K562 (cell line): ENCODE data around the gene LYPLA2. TPM values are rescaled to one million over a fixed set of nuclear protein-coding genes. Genes with fewer than 3 reads are reported as not detected.

Experiments used
- ADNP ChIP-seq: fragments of 200-800 bp; sonication (Bioruptor generic); IDR thresholded peaks from 2 replicates; pipeline ENCODE4 v1.6.1; 2016; ENCODE audit warnings: missing genetic modification characterization, missing compliant biosample characterization
- ASH1L ChIP-seq: fragments of 450-650 bp; IDR thresholded peaks from 2 replicates; pipeline ENCODE4 v1.6.1; 2018; ENCODE audit warnings: borderline replicate concordance, mild to moderate bottlenecking, low read depth; ENCODE audit not compliant: partially characterized antibody
- CAMTA2 ChIP-seq: fragments of 250-450 bp; sonication (Bioruptor Pico); conservative IDR thresholded peaks from 2 replicates; pipeline ENCODE4 v1.5.1; 2022
- polyA plus RNA-seq, 8 experiments: library from polyadenylated mRNA; depleted of rRNA in 4 of 8; stranded (reverse) in 5 of 8; unstranded in 3 of 8; fragments of >200 nt; fragmentation: Nextera tagmentation in 2 of 8; fragmentation: Illumina TruSeq in 1 of 8; extraction: Ambion mirVana in 2 of 8; extraction: Trizol in 1 of 8; gene quantifications; 2 replicates each; pipeline versions ENCODE4 v1.2.1 to v1.2.3, GENCODE V29; 2011 to 2014; ENCODE audit warnings: inconsistent platforms in 1 of 8, missing spikeins in 1 of 8
- total RNA-seq, 7 experiments: library from RNA; depleted of rRNA in 6 of 7; stranded (reverse); fragments of >200 nt in 6 of 7; fragmentation: Illumina TruSeq in 2 of 7; extraction: Trizol in 2 of 7; gene quantifications; 2 replicates each; pipeline versions ENCODE4 v1.2.1 to v1.2.3, GENCODE V29; 2011 to 2021; ENCODE audit warnings: low replicate concordance in 1 of 7
- TF ChIP-seq, protein P1 (sequence below): sonication (generic); formaldehyde crosslinking; IDR thresholded peaks from 2 replicates; pipeline ENCODE4 v1.8.0; 2022; ENCODE audit warnings: missing genetic modification reagents, mild to moderate bottlenecking, moderate library complexity, borderline replicate concordance
- TF ChIP-seq, protein P2 (sequence below): IDR thresholded peaks from 2 replicates; pipeline ENCODE4 v1.6.1; 2012; ENCODE audit warnings: low read depth, low read length, improper control_type of control experiment, borderline replicate concordance
- TF ChIP-seq, protein P3 (sequence below): fragments of 250-450 bp; sonication (Bioruptor Pico); IDR thresholded peaks from 2 replicates; pipeline ENCODE4 v1.5.0; 2022; ENCODE audit warnings: mild to moderate bottlenecking

The LYPLA2 gene
- total and polyA plus RNA-seq, 9 of the 15 experiments (the other 6 are each of a cell fraction or from before 2014, with no cell fraction given), result 3.9 to 128 (median 60.1) TPM

DNA sequence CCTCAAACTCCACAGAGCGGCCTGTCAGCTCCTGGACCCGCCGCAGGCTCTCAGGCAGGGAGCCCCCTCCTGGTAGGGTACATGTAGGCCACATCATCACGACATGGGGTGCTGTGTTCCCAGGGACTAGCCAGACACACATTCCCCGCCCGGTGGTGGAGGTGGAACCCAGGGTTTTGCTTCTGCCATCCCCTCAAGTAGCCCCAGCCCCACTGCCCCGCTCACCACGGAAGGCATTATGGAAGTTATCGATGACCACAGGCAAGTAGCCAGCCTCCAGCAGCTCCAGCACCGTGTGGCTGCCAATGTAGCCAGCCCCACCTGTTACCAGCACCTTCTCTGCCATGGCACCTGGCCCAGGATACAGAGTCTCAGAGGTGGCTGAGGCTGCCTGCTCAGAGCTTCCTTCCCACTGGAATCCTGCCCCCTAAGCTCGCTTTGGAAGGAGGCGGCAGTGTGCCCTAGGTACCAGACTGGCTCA lies 7.8 kb downstream of the LYPLA2 start (continued):
- TF ChIP-seq, protein P1, sequence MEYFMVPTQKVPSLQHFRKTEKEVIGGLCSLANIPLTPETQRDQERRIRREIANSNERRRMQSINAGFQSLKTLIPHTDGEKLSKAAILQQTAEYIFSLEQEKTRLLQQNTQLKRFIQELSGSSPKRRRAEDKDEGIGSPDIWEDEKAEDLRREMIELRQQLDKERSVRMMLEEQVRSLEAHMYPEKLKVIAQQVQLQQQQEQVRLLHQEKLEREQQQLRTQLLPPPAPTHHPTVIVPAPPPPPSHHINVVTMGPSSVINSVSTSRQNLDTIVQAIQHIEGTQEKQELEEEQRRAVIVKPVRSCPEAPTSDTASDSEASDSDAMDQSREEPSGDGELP (CRISPR knock-in tag), result 0 out of 2 replicates have a peak, but pooled peaks have one; percentile 46
- no peak for TF ChIP-seq ADNP
- no peak for TF ChIP-seq CAMTA2 (CRISPR knock-in tag)
- TF ChIP-seq, protein P2, sequence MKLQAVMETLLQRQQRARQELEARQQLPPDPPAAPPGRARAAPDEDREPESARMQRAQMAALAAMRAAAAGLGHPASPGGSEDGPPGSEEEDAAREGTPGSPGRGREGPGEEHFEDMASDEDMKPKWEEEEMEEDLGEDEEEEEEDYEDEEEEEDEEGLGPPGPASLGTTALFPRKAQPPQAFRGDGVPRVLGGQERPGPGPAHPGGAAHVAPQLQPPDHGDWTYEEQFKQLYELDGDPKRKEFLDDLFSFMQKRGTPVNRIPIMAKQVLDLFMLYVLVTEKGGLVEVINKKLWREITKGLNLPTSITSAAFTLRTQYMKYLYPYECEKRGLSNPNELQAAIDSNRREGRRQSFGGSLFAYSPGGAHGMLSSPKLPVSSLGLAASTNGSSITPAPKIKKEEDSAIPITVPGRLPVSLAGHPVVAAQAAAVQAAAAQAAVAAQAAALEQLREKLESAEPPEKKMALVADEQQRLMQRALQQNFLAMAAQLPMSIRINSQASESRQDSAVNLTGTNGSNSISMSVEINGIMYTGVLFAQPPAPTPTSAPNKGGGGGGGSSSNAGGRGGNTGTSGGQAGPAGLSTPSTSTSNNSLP, result no peak
- TF ChIP-seq, protein P3, sequence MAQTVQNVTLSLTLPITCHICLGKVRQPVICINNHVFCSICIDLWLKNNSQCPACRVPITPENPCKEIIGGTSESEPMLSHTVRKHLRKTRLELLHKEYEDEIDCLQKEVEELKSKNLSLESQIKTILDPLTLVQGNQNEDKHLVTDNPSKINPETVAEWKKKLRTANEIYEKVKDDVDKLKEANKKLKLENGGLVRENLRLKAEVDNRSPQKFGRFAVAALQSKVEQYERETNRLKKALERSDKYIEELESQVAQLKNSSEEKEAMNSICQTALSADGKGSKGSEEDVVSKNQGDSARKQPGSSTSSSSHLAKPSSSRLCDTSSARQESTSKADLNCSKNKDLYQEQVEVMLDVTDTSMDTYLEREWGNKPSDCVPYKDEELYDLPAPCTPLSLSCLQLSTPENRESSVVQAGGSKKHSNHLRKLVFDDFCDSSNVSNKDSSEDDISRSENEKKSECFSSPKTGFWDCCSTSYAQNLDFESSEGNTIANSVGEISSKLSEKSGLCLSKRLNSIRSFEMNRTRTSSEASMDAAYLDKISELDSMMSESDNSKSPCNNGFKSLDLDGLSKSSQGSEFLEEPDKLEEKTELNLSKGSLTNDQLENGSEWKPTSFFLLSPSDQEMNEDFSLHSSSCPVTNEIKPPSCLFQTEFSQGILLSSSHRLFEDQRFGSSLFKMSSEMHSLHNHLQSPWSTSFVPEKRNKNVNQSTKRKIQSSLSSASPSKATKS (CRISPR knock-in tag), result no peak
- no peak for TF ChIP-seq ASH1L
